NB4 (cell line): ENCODE data around the gene DPYD.
"Not testable (repeated sequence)": the region's sequence is repeated elsewhere in the genome, so short reads cannot be mapped to it uniquely, and the experiment has no call there.

Source experiments
- DNase-seq: peaks from one replicate; pipeline ENCODE4 v3.0.0; 2010; ENCODE audit warnings: low read depth
- H3K4me3 ChIP-seq: one replicate; pipeline ENCODE4 v1.5.1; 2011; ENCODE audit warnings: mild to moderate bottlenecking, low read depth, low read length, moderate library complexity
- CTCF ChIP-seq: IDR thresholded peaks from one replicate; pipeline ENCODE4 v1.5.1; 2012; ENCODE audit warnings: low read depth, low read length
- MYC ChIP-seq: IDR thresholded peaks from 2 replicates; pipeline ENCODE4 v1.6.1; 2011; ENCODE audit warnings: low read depth, low read length
- POLR2A ChIP-seq: IDR thresholded peaks from 2 replicates; pipeline ENCODE4 v1.6.1; 2011; ENCODE audit warnings: mild to moderate bottlenecking; ENCODE audit not compliant: insufficient read length; ENCODE audit errors: extremely low read depth
- TF ChIP-seq, protein P1 (sequence below): IDR thresholded peaks from 2 replicates; pipeline ENCODE4 v1.6.1; 2011; ENCODE audit warnings: low read depth, low read length

Gene DPYD

GRCh38 chr1:97243973-97244560 lies 676.8 kb downstream of the DPYD start:
- TF ChIP-seq, protein P1, sequence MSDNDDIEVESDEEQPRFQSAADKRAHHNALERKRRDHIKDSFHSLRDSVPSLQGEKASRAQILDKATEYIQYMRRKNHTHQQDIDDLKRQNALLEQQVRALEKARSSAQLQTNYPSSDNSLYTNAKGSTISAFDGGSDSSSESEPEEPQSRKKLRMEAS = no peak
- TF ChIP-seq POLR2A (no peak), MYC (no peak), CTCF (no peak)
- peak; percentile 24 for DNase-seq
- H3K4me3 ChIP-seq = no peak overlapping the region

DNA sequence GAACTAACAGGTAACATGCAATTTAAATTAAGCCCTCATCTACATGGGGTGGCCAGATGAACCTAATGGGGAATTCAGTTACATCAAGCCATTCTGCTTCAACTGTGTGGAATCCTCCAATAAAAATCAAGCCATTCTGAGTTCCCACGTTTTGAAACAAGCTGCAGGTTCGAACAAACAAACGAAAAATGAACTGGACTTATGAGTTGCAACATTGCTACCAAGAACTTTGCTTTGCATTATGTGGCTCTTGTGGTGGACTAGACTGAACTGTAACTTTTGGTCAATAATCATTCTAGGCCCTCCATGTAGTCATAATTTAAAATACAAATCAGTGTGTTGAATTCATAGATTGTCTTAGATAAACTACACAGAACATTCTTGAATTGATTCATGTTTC lies 682.0 kb downstream of the DPYD start:
- TF ChIP-seq MYC (no peak), CTCF (no peak), POLR2A (no peak)
- TF ChIP-seq, protein P1 = no peak
- H3K4me3 ChIP-seq = no peak overlapping the region

GRCh38 chr1:97231354-97231753 lies 689.5 kb downstream of the DPYD start:
- H3K4me3 ChIP-seq, DNase-seq: not testable (repeated sequence)

More for the DNA sequence above, 682.0 kb downstream of the DPYD start:
- DNase-seq = no peak

DNA sequence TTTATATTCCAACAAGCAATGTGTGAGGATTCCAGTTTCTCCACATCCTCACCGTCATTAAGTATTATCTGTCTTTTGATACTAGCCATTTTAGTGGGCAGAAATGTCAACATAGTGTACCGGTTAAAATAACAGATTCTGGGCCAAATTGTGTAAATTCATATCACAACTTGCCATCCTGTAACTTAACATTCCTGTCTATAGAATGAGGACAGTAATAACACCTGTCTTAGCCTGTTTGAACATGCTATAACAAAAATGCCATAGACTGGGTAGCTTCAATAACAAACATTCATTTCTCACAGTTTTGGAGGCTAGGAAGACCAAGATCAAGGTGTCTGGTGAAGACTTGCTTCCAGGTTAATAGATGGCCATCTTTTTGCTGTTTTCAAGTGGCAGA lies 708.2 kb downstream of the DPYD start:
- H3K4me3 ChIP-seq = no peak overlapping the region
- TF ChIP-seq CTCF (no peak), POLR2A (no peak), MYC (no peak)
- TF ChIP-seq, protein P1 = no peak
- no peak for DNase-seq

GRCh38 chr1:97210307-97210706 lies 710.5 kb downstream of the DPYD start:
- TF ChIP-seq MYC = no peak
- no peak for TF ChIP-seq POLR2A
- TF ChIP-seq, protein P1 = no peak
- no peak for TF ChIP-seq CTCF
- no peak overlapping the region for H3K4me3 ChIP-seq
- DNase-seq = no peak

- DNase-seq = no peak
- TF ChIP-seq CTCF (no peak), MYC (no peak), POLR2A (no peak)
- TF ChIP-seq, protein P1 = no peak
- no peak overlapping the region for H3K4me3 ChIP-seq
These were observed 711.4 kb downstream of the DPYD start for GRCh38 chr1:97209381-97209957.
